Neural cell (in vitro differentiated cells): ENCODE results near the gene MAP3K5. TPM values are rescaled to one million over a fixed set of nuclear protein-coding genes. Genes with fewer than 3 reads are reported as not detected.

Source experiments
- H2AFZ ChIP-seq: fragments of 200-600, 300-800 bp; sonication (generic), shearing (Covaris generic); 2 replicates; pipeline ENCODE4 v1.6.0; 2014; ENCODE audit warnings: low read depth, mild to moderate bottlenecking, antibody characterized with exemption, low read length, moderate library complexity
- H3F3A ChIP-seq: fragments of 200-600 bp; shearing (Covaris generic); 2 replicates; pipeline ENCODE4 v1.6.1; 2016; ENCODE audit warnings: mild to moderate bottlenecking, moderate library complexity, mixed read lengths, antibody characterized with exemption, low read length; ENCODE audit not compliant: insufficient read depth, poor library complexity, severe bottlenecking
- H3K27ac ChIP-seq: fragments of 200-600, 300-800 bp; sonication (generic), shearing (Covaris generic); 2 replicates; pipeline ENCODE4 v1.5.1; 2014; ENCODE audit warnings: mild to moderate bottlenecking, low read length, moderate library complexity
- H3K27me3 ChIP-seq: fragments of 300-800, 200-600 bp; sonication (generic), shearing (Covaris generic); 2 replicates; pipeline ENCODE4 v1.6.0; 2014; ENCODE audit warnings: mild to moderate bottlenecking, low read depth, low read length, moderate library complexity; ENCODE audit not compliant: insufficient read depth
- H3K36me3 ChIP-seq: fragments of 300-800, 200-600 bp; sonication (generic), shearing (Covaris generic); 2 replicates; pipeline ENCODE4 v1.5.1; 2014; ENCODE audit warnings: mild to moderate bottlenecking, antibody characterized with exemption, low read length, moderate library complexity; ENCODE audit not compliant: insufficient read depth
- H3K4me2 ChIP-seq: fragments of 300-800, 200-600 bp; sonication (generic), shearing (Covaris generic); 2 replicates; pipeline ENCODE4 v1.6.0; 2014; ENCODE audit warnings: mild to moderate bottlenecking, low read length
- H3K4me3 ChIP-seq: fragments of 300-800, 200-600 bp; sonication (generic), shearing (Covaris generic); 2 replicates; pipeline ENCODE4 v1.5.1; 2014; ENCODE audit warnings: mild to moderate bottlenecking, low read length, moderate library complexity
- H3K79me2 ChIP-seq: fragments of 200-600 bp; shearing (Covaris generic); replicated peaks from 2 replicates; pipeline ENCODE4 v1.6.0; 2014; ENCODE audit warnings: mild to moderate bottlenecking, low read length, moderate library complexity; ENCODE audit not compliant: insufficient read depth
- H3K9ac ChIP-seq: fragments of 300-800, 200-600 bp; sonication (generic), shearing (Covaris generic); 2 replicates; pipeline ENCODE4 v1.6.1; 2016; ENCODE audit warnings: mild to moderate bottlenecking, low read length, mixed read lengths
- H3K9me2 ChIP-seq: fragments of 200-600 bp; shearing (Covaris generic); 2 replicates; pipeline ENCODE4 v1.6.1; 2016; ENCODE audit warnings: mild to moderate bottlenecking, low read length, mixed read lengths; ENCODE audit not compliant: insufficient read depth
- H3K9me3 ChIP-seq: fragments of 200-600, 300-800 bp; sonication (generic), shearing (Covaris generic); 2 replicates; pipeline ENCODE4 v1.6.1; 2016; ENCODE audit warnings: mild to moderate bottlenecking, mixed run types, low read length, moderate library complexity, mixed read lengths
- H4K20me1 ChIP-seq: fragments of 200-600 bp; shearing (Covaris generic); 2 replicates; pipeline ENCODE4 v1.6.1; 2016; ENCODE audit warnings: mild to moderate bottlenecking, mixed run types; ENCODE audit not compliant: insufficient read depth
- EP300 ChIP-seq: fragments of 450-650 bp; conservative IDR thresholded peaks from 2 replicates; pipeline ENCODE4 v1.6.1; 2014; ENCODE audit warnings: antibody characterized with exemption, mild to moderate bottlenecking, moderate library complexity; ENCODE audit not compliant: poor library complexity, severe bottlenecking
- EZH2 ChIP-seq: fragments of 200-600, 300-800 bp; shearing (Covaris generic), sonication (generic); IDR thresholded peaks from 2 replicates; pipeline ENCODE4 v1.6.1; 2014; ENCODE audit warnings: antibody characterized with exemption, low read length, borderline replicate concordance, mild to moderate bottlenecking; ENCODE audit not compliant: insufficient read depth, poor library complexity, severe bottlenecking
- MXI1 ChIP-seq: fragments of 450-650 bp; conservative IDR thresholded peaks from 2 replicates; pipeline ENCODE4 v1.6.1; 2014; ENCODE audit warnings: antibody characterized with exemption, mild to moderate bottlenecking; ENCODE audit not compliant: poor library complexity, severe bottlenecking
- POLR2AphosphoS5 ChIP-seq: IDR thresholded peaks from 2 replicates; pipeline ENCODE4 v1.6.1; 2012
- RAD21 ChIP-seq: fragments of 450-650 bp; conservative IDR thresholded peaks from 2 replicates; pipeline ENCODE4 v1.6.1; 2014; ENCODE audit warnings: antibody characterized with exemption, mild to moderate bottlenecking, moderate library complexity
- SMC3 ChIP-seq: fragments of 450-650 bp; conservative IDR thresholded peaks from 2 replicates; pipeline ENCODE4 v1.6.1; 2014; ENCODE audit warnings: antibody characterized with exemption, mild to moderate bottlenecking, moderate library complexity; ENCODE audit not compliant: poor library complexity
- TAF1 ChIP-seq: IDR thresholded peaks from 2 replicates; pipeline ENCODE4 v1.6.1; 2012; ENCODE audit warnings: low read depth
- polyA plus RNA-seq: library from polyadenylated mRNA; depleted of rRNA; stranded (reverse); fragments of >200 nt; gene quantifications from 2 replicates; pipeline ENCODE4 v1.2.3, GENCODE V29; 2014
- TF ChIP-seq, protein P1 (sequence below): IDR thresholded peaks from 2 replicates; pipeline ENCODE4 v1.6.1; 2012; ENCODE audit warnings: borderline replicate concordance
- TF ChIP-seq, protein P2 (sequence below): fragments of 450-650 bp; IDR thresholded peaks from 2 replicates; pipeline ENCODE4 v1.5.1; 2014; ENCODE audit warnings: antibody characterized with exemption, mild to moderate bottlenecking, moderate library complexity; ENCODE audit not compliant: poor library complexity, severe bottlenecking

Gene MAP3K5
- polyA plus RNA-seq, 1 donor from 2014 or later: 2.0 TPM

DNA sequence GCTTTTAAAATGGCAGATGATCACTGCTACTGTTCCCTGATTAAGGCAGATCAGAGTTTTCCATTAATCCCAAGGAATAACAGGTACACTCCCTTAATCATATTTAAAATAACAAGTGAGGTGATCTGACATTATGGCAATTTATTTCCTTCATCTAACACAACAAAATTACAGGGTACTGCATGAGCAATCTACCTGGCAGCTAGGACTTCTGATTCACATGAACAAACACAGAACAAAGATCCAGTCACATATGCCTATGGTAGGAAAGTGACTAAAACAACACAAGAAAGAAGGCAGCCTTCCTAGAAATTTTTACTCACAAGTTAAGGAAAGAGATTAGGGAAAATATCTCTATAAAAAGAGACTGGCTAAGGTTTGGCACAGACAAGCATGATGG lies 275.3 kb downstream of the MAP3K5 start:
- no peak overlapping the region for H3K4me3 ChIP-seq
- no peak for TF ChIP-seq POLR2AphosphoS5
- TF ChIP-seq MXI1: no peak
- no peak for TF ChIP-seq SMC3
- no peaks in the 10 kb centered on the region for H3K79me2 ChIP-seq
- no peaks in the 10 kb centered on the region for H3F3A ChIP-seq
- no peaks in the 10 kb centered on the region for H3K9me2 ChIP-seq
- no peaks in the 10 kb centered on the region for H3K36me3 ChIP-seq
- H2AFZ ChIP-seq: no peak overlapping the region
- H4K20me1 ChIP-seq: no peaks in the 10 kb centered on the region
- H3K9ac ChIP-seq: no peak overlapping the region
- no peaks in the 10 kb centered on the region for H3K9me3 ChIP-seq
- no peaks in the 10 kb centered on the region for H3K27me3 ChIP-seq
- no peak overlapping the region for H3K27ac ChIP-seq
- H3K4me2 ChIP-seq: no peak overlapping the region

DNA sequence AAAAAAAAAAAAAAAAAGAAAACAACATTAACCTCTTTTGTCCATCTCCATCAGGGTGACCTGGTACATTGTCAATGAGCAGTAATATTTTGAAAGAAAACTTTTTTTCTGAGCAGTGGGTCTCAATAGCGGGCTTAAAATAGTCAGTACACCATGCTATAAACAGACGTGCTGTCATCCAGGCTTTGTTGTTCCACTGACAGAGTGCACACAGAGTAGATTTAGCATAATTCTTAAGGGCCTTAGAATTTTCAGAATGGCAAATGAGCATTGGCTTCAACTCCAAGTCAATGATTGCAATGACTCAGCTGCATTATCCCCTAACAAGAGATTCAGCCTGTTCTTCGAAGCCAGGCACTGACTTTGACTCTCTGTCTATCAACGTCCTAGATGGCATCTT lies 277.7 kb downstream of the MAP3K5 start:
- Histone ChIP-seq H3K27ac (no peak overlapping the region), H3K4me3 (no peak overlapping the region), H3K4me2 (no peak overlapping the region), H3K79me2 (no peaks in the 10 kb centered on the region), H3F3A (no peaks in the 10 kb centered on the region), H3K9me2 (no peaks in the 10 kb centered on the region), H2AFZ (no peak overlapping the region), H3K27me3 (no peaks in the 10 kb centered on the region), H3K36me3 (no peaks in the 10 kb centered on the region), H3K9me3 (no peaks in the 10 kb centered on the region), H3K9ac (no peak overlapping the region), H4K20me1 (no peaks in the 10 kb centered on the region)
- no peak for TF ChIP-seq EP300
- no peak for TF ChIP-seq TAF1
- TF ChIP-seq, protein P1, sequence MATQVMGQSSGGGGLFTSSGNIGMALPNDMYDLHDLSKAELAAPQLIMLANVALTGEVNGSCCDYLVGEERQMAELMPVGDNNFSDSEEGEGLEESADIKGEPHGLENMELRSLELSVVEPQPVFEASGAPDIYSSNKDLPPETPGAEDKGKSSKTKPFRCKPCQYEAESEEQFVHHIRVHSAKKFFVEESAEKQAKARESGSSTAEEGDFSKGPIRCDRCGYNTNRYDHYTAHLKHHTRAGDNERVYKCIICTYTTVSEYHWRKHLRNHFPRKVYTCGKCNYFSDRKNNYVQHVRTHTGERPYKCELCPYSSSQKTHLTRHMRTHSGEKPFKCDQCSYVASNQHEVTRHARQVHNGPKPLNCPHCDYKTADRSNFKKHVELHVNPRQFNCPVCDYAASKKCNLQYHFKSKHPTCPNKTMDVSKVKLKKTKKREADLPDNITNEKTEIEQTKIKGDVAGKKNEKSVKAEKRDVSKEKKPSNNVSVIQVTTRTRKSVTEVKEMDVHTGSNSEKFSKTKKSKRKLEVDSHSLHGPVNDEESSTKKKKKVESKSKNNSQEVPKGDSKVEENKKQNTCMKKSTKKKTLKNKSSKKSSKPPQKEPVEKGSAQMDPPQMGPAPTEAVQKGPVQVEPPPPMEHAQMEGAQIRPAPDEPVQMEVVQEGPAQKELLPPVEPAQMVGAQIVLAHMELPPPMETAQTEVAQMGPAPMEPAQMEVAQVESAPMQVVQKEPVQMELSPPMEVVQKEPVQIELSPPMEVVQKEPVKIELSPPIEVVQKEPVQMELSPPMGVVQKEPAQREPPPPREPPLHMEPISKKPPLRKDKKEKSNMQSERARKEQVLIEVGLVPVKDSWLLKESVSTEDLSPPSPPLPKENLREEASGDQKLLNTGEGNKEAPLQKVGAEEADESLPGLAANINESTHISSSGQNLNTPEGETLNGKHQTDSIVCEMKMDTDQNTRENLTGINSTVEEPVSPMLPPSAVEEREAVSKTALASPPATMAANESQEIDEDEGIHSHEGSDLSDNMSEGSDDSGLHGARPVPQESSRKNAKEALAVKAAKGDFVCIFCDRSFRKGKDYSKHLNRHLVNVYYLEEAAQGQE: no peak
- TF ChIP-seq, protein P2, sequence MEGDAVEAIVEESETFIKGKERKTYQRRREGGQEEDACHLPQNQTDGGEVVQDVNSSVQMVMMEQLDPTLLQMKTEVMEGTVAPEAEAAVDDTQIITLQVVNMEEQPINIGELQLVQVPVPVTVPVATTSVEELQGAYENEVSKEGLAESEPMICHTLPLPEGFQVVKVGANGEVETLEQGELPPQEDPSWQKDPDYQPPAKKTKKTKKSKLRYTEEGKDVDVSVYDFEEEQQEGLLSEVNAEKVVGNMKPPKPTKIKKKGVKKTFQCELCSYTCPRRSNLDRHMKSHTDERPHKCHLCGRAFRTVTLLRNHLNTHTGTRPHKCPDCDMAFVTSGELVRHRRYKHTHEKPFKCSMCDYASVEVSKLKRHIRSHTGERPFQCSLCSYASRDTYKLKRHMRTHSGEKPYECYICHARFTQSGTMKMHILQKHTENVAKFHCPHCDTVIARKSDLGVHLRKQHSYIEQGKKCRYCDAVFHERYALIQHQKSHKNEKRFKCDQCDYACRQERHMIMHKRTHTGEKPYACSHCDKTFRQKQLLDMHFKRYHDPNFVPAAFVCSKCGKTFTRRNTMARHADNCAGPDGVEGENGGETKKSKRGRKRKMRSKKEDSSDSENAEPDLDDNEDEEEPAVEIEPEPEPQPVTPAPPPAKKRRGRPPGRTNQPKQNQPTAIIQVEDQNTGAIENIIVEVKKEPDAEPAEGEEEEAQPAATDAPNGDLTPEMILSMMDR: no peak
- no peak for TF ChIP-seq RAD21
- TF ChIP-seq EZH2: no peak
- no peak for TF ChIP-seq MXI1
- no peak for TF ChIP-seq POLR2AphosphoS5
- no peak for TF ChIP-seq SMC3

DNA sequence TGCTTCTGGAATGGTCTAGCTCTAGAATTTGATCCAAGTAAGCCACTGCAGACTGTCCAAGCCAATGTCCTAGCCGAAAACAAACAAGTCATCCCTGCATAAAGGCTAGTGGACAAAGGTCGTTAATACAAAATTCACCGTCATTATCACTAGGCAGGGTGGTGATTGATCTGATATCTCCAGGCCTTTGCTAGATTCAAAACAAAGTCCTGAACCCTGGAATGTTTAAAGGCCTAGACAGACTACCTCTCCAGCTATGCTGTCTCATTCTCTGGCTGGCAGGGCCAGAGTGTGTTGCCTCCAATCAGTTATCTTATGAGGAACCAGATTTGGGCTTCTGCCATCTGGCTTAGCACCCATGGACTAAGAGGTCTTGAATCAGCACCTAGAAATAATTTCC lies 280.4 kb downstream of the MAP3K5 start:
- Histone ChIP-seq H3K9ac (no peak overlapping the region), H3K9me2 (no peaks in the 10 kb centered on the region), H3K36me3 (no peaks in the 10 kb centered on the region), H4K20me1 (no peaks in the 10 kb centered on the region), H3K27ac (no peak overlapping the region), H3K4me3 (no peak overlapping the region), H3K4me2 (no peak overlapping the region), H3K9me3 (no peaks in the 10 kb centered on the region), H3K79me2 (no peaks in the 10 kb centered on the region), H2AFZ (no peak overlapping the region), H3F3A (no peaks in the 10 kb centered on the region), H3K27me3 (no peaks in the 10 kb centered on the region)
- no peak for TF ChIP-seq RAD21
